Measurements from ENCODE around the gene OMP. TPM values are rescaled to one million over a fixed set of nuclear protein-coding genes. Genes with fewer than 3 reads are reported as not detected.

The OMP gene
- total and polyA plus RNA-seq, 3 donors from 2014 or later, result 1.7 to 6.7 TPM; not detected in 1

GRCh38 chr11:77125695-77126094 lies 23.1 kb downstream of the OMP start:
- WGBS, 2 donors, result 62 to 70% methylated on average over 3 to 4 of the region's 4 CpGs
- intact Hi-C loops (cut with DNase I; ENCODE audit: low total_unique reads), result loop anchor here (5.0 to 10.0 kb wide), 2 partner anchors 57 to 419 kb away; no protein-coding TSS in a partner anchor

DNA sequence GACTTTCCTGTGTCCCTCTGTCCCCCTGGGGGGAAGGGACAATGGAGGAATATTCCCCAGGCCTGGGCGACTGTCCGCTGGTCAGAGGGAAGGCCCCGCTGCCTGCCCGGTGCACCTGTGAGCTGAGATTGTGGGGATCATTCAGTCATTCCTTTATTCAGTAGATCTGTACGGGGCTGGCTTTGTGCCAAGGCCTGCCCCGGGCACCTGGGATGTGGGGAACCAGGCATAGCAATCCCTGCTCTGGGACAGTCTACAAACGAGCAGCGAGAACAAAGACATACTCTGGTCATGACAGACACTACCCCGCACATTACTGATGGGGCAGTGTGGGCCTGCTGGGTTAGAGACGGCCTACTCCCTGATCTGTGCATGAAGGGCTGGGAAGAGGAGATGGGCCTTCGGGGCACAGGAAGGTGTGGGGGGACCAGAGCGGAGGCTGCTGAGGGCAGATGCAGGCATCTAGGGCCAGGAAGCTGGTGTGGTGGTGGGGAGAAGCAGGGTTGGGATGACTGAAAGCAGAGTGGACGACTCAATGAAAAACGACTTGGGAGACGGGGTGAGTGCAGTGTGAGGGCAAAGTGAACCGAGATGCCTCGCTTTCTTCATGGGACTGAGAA lies 23.6 kb downstream of the OMP start:
- Histone ChIP-seq H3K27ac (no peak overlapping the region), H3K36me3 (ENCODE audit: low read depth, missing control alignments) (no peaks in the 10 kb centered on the region), H3K4me1 (peaks cover 34% of the 10 kb centered on the region), H3K4me3 (no peak overlapping the region), H3K27me3 (no peaks in the 10 kb centered on the region), H3K9me3 (no peaks in the 10 kb centered on the region)
- no peak for DNase-seq
- intact Hi-C loops (cut with DNase I; ENCODE audit: low total_unique reads), result loop anchor here (5.0 to 10.0 kb wide), 2 partner anchors 56 to 419 kb away; no protein-coding TSS in a partner anchor
- WGBS, 2 donors, result 68 to 70% methylated on average over 17 of the region's 17 CpGs
- TF ChIP-seq, protein P1, sequence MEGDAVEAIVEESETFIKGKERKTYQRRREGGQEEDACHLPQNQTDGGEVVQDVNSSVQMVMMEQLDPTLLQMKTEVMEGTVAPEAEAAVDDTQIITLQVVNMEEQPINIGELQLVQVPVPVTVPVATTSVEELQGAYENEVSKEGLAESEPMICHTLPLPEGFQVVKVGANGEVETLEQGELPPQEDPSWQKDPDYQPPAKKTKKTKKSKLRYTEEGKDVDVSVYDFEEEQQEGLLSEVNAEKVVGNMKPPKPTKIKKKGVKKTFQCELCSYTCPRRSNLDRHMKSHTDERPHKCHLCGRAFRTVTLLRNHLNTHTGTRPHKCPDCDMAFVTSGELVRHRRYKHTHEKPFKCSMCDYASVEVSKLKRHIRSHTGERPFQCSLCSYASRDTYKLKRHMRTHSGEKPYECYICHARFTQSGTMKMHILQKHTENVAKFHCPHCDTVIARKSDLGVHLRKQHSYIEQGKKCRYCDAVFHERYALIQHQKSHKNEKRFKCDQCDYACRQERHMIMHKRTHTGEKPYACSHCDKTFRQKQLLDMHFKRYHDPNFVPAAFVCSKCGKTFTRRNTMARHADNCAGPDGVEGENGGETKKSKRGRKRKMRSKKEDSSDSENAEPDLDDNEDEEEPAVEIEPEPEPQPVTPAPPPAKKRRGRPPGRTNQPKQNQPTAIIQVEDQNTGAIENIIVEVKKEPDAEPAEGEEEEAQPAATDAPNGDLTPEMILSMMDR (IDR thresholded peaks at IDR 0.05), result no peak
- TF ChIP-seq POLR2A (IDR thresholded peaks at IDR 0.05), result no peak

More at GRCh38 chr11:77125695-77126094, 23.1 kb downstream of the OMP start:
- Histone ChIP-seq H3K36me3 (ENCODE audit: low read depth, missing control alignments) (no peaks in the 10 kb centered on the region), H3K27me3 (no peaks in the 10 kb centered on the region), H3K27ac (no peak overlapping the region), H3K9me3 (no peaks in the 10 kb centered on the region), H3K4me3 (no peak overlapping the region), H3K4me1 (peaks cover 29% of the 10 kb centered on the region)
- no peak for DNase-seq
- TF ChIP-seq, protein P1 (IDR thresholded peaks at IDR 0.05), result no peak

DNA sequence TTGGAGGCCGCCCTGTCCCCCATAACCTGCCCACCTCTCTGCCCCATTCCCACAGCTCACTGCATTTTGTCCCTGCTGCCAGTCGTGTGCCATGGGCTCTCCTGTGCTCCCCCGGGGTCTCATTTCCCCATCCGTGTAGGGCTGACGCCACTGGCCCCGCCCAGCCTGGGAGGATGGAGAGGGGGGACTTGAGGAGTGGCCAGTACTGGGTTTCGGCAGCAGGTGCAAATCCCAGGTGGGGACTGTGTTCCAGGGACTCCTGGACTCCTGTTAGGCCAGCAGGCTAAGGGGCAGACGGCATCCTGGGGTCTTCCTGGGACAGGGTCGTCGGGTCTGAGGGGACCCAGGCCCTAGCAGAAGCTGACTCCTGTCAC lies 24.2 kb downstream of the OMP start:
- WGBS, 2 donors, result 20 to 29% methylated on average over 3 to 10 of the region's 10 CpGs
- Histone ChIP-seq H3K36me3 (ENCODE audit: low read depth, missing control alignments) (no peaks in the 10 kb centered on the region), H3K4me3 (peak overlapping the region; percentile 6 to 42), H3K9me3 (no peaks in the 10 kb centered on the region), H3K27me3 (no peaks in the 10 kb centered on the region), H3K4me1 (peaks cover 40% of the 10 kb centered on the region), H3K27ac (peak overlapping the region in 1 of 2 donors; percentile 6)
- TF ChIP-seq, protein P1 (IDR thresholded peaks at IDR 0.05), result no peak
- TF ChIP-seq POLR2A (IDR thresholded peaks at IDR 0.05), result no peak
- intact Hi-C loops (cut with DNase I; ENCODE audit: low total_unique reads), result loop anchor here (5.0 to 10.0 kb wide), 2 partner anchors 55 to 418 kb away; no protein-coding TSS in a partner anchor
- DNase-seq, result no peak

- H3K27me3 ChIP-seq, result no peaks in the 10 kb centered on the region
- TF ChIP-seq POLR2A (IDR thresholded peaks at IDR 0.05), result no peak
- TF ChIP-seq, protein P1 (IDR thresholded peaks at IDR 0.05), result peak; percentile 99 to 100 (median 100)
- peak; percentile 68 for DNase-seq
- H3K9me3 ChIP-seq, result no peaks in the 10 kb centered on the region
- peak overlapping the region; percentile 6 to 30 for H3K27ac ChIP-seq
- 4% methylated on average over 8 to 26 of the region's 27 CpGs for WGBS, 2 donors
- H3K4me1 ChIP-seq, result peaks cover 46% of the 10 kb centered on the region
- H3K36me3 ChIP-seq (ENCODE audit: low read depth, missing control alignments), result no peaks in the 10 kb centered on the region
- H3K4me3 ChIP-seq, result peak overlapping the region; percentile 6 to 42
- intact Hi-C loops (cut with DNase I; ENCODE audit: low total_unique reads), result loop anchor here (5.0 to 10.0 kb wide), 2 partner anchors 55 to 417 kb away; no protein-coding TSS in a partner anchor
Measured at GRCh38 chr11:77127235-77127911, 24.7 kb downstream of the OMP start.
